ENCODE results near the gene BGN.
A peak's percentile ranks its signal among the peaks of the same experiment; 100 is the strongest.

Gene BGN

DNA sequence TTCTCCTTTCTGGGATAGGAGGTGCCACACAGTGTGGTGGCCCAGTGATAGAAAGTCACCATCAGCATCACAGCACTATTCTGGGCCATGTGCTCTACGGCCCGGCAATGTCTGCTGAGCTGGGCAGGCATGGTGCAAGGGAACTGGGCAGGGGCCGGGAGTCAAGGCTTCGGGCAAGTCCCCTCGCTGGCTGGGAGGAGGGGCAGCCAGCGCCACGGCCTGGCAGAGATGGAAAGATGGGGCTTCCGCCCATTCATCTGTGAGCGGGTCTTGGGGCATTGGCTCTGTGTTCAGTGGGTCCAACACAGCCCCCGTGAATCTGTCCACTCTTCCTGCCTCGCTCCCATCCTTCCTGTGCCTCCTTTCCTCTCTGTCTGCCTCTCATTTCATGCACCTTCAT lies 15.6 kb downstream of the BGN start:
- DNase-seq, result no peak

GRCh38 chrX:153511784-153512500 lies 17.2 kb downstream of the BGN start:
- no peak for DNase-seq

GRCh38 chrX:153512501-153512893 lies 17.7 kb downstream of the BGN start:
- no peak for DNase-seq

DNA sequence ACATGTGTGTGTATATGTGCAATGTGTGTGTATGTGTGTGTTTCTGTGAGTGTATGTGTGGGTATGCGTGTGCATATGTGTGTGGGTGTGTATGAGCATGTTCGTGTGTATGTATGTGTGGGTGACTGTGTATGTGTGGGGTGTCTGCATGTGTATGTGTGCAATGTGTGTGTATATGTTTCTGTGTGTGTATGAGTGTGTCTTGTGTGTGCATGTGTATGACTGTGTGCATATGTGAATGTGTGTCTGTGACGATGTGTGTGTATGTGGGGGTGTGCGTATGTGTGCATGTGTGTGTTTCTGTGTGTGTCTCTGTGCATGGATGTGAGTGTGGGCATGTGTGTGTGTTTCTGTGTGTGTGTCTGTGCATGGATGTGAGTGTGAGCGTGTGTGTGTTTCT lies 18.5 kb downstream of the BGN start:
- no peak for DNase-seq

DNA sequence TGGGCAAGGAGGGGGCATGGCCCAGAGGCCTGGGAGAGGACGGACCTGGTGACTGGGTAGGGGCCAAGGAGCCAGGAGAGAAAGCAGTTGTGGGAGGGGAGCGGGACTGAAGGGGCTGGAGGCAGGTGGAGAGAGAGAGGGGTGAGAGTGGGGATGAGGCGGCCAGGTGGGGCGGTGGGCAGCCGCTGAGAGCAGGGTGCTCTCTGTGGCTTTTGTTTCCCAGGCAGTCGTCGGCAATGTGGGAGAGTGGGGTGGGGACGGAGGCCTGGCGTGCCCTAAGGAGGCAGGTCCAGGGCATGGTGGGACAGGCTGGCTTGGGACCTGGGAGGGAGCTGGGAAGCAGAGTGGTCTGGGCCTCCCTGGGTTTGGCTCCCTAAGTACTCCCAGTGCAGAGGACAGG lies 19.5 kb downstream of the BGN start:
- DNase-seq, result no peak

- DNase-seq, result no peak
Measured at GRCh38 chrX:153515435-153515834, 20.7 kb downstream of the BGN start.

DNA sequence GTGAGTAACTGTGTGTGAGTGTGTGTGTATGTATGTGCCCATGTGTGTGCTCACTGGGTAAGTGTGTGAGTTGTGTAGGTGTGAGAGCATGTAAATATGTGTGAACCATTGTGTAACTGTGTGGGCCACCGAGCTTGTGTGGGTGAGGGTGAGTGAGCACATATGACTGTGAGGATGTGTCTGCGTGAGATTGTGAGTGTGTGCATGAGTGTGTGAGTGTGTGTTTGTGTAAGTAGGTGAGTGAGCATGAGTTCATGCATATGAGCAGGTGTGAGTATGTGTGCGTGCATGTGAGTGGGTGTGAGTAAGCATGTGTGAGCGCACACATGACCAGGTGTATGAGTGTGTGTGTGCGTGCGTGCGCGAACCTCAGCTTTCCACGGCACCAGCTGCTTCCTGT lies 21.3 kb downstream of the BGN start:
- no peak for DNase-seq

DNA sequence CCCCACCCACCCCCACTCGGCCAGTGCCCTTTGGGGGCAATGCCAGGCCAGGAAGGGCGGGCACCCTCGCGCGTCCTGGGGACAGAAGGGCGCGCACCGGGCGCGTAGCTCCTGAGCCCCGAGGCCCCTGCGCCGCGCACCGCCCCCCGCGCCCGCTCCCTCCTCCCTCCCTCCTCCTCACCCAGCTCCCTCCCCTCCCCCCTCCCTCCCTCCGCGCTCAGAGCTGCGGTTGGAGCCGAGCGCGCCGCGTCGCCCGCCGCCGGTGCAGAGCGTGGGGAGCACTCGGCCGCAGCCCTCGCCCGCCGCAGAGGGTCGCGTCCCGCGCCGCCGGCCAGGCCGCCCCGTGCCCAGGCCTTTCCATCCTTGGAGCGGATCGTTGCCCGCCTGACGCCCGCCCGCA lies 22.6 kb downstream of the BGN start, which contains the start of gene ATP2B3:
Gene ATP2B3 (plus strand): TSS at position 220 of the 400 bp plus-strand sequence. CDS start 18,606 bp downstream, outside the sequence.
- no peak for DNase-seq

GRCh38 chrX:153517946-153518834 lies 23.4 kb downstream of the BGN start:
- DNase-seq, result no peak

- peak; percentile 55 for DNase-seq
Measured at GRCh38 chrX:153519569-153520286, 24.9 kb downstream of the BGN start.

GRCh38 chrX:153520287-153520917 lies 25.6 kb downstream of the BGN start:
- DNase-seq, result no peak

DNA sequence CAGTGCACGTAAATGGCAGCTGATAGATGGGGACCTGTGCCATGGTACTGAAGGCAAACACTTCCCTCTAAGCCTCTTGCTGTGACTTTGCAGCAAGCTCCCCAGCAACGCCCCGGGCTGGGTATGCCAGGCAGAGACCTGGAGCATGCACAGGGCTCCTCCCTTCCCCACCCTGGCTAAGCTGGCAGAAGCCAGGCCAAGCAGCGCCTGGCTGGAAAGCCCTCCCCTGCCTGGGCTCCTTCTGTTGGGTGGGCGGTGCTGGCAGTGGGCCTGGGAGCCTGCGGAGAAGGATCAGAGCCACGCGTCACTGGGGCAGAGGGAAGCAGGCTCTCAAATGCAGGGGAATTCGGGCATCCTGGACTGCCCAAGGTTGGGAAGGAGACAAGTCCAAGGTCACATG lies 26.3 kb downstream of the BGN start:
- no peak for DNase-seq

DNA sequence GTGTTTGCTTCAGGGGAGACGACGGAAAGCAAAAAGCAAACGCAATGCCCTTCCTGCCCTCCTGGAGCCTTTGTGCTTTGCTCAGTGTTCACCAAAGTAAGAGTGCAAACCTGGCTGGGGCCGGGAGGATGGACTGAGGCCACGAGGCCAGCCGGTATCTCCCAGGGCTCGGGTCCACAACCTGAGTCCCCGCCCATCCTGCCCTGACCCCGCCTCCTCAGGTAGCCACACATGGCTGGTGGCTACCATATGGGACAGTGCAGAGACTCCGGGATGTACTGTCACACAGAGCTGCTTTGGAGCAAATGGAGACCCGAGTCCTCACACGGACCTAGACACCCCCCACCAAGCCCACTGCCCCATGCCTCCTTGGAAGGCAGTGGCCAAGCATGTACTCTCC lies 27.5 kb downstream of the BGN start:
- no peak for DNase-seq

GRCh38 chrX:153523269-153523668 lies 28.5 kb downstream of the BGN start:
- no peak for DNase-seq

DNA sequence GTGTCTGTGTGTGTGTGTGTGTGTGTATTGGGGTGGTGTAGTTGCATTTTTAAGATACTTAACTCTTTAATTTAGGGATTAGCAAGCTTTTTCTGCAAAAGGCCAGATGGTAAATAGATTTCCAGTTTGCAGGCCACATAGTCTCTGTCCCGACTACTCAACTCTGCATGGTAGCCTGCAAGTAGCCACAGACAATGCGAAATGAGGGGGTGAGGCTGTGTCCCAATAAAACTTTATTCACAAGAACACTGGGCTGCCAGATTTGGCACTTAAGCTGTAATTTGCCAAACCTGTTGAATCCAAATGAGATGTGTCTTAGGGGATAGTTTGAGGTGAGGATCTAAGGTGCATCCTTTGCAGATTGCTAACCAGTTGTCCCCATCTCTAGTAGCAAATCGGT lies 29.5 kb downstream of the BGN start:
- no peak for DNase-seq

- DNase-seq, result no peak
Measured at GRCh38 chrX:153525451-153525850, 30.7 kb downstream of the BGN start.

DNA sequence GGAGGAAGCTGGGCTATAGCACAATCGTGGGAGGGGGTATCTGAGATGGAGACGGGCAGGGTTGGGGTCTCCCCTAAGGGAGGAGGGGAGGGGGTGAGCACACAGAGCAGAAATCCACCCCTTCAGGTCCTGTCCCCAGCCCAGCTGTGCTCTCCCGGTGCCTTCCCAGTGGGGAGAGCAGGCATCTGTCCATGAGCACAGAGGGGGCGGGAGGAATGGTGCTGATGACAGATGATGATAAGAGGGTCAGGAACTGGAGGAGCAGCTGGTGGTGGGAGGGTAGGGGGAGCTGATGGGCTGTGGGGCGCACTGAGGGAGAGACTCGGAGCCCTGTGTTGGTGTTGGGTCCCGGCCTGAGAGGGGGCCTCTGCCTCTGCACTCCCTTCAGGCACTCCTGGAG lies 31.3 kb downstream of the BGN start:
- DNase-seq, result no peak

DNA sequence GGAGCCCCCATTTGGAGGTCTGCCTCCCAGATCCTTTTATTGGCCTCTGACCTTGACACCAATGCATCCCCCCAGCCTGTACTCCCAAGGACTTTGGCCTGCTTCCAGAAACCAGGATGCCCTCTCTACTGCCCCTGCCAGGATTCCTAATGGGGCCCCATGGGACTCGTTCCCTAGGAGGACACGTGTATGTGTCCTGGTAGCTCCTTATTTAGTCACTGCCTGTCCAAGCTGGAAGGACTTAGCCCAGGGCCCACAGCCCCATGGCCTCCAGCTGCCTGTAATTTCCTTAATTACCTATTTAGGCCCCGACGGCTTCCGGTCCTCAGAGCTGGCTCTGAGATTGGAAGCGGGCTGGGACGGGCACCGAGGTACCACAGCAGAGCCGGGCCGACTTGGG lies 32.0 kb downstream of the BGN start:
- no peak for DNase-seq

GRCh38 chrX:153527208-153527607 lies 32.4 kb downstream of the BGN start:
- no peak for DNase-seq

DNA sequence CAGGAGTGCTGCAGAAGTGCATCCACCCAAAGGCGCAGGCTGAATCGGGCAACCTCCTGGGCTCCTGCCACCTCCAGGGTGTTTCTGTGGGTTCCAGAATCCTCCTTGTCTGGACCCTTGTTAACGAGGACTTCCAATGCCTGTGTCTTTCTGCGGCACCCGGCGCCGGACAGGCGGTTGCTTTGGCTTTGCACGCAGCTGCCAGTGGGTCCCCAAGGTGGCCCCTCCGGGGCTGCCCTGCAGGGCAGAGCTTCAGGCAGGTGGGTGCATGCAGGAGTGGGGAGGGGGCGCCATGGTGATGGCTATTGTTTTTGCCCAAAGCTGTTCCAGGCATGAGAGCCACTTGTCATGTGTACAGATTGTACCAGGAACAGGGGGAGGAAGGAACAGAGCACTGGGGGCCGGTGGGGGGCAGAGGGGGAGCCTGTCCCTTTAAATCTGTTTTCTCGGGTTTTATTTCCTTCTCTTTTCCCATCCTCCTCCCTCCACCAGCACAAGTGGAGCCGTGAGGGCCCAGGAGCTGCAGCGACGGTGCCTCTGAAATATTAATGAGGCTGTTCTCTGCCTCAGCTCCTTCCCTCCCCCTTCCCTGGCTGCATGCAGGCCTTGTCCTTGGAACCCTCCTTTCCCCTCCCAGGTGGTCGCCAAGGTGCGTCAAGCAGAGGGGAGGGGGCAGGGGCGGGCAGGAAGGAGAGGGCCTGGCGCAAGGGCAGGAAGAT lies 35.8 kb downstream of the BGN start:
- DNase-seq, result no peak

- no peak for DNase-seq
Measured at GRCh38 chrX:153533091-153533490, 38.3 kb downstream of the BGN start.

- no peak for DNase-seq
Measured at GRCh38 chrX:153537080-153537479, 42.3 kb downstream of the BGN start.

Measured in fibroblast of skin of right quadriceps (primary cell).